IPS-18c (cell line): Measurements from ENCODE around the gene PRKCQ.

Source experiments
- H3K4me3 ChIP-seq: 2 replicates; pipeline ENCODE4 v1.7.0; 2013; ENCODE audit warnings: low read depth, mild to moderate bottlenecking, low read length, moderate library complexity; ENCODE audit not compliant: insufficient read depth
- H3K9me3 ChIP-seq: one replicate; pipeline ENCODE4 v1.6.1; 2013; ENCODE audit warnings: mild to moderate bottlenecking, low read length, moderate library complexity; ENCODE audit not compliant: control insufficient read depth, insufficient read depth

The PRKCQ gene

GRCh38 chr10:6418613-6419216 is 161.4 kb downstream of the PRKCQ start:
- no peak overlapping the region for H3K4me3 ChIP-seq
- peaks cover 2% of the 10 kb centered on the region for H3K9me3 ChIP-seq

- no peak overlapping the region for H3K4me3 ChIP-seq
- no peaks in the 10 kb centered on the region for H3K9me3 ChIP-seq
These were observed 161.9 kb downstream of the PRKCQ start for GRCh38 chr10:6418167-6418566.

DNA sequence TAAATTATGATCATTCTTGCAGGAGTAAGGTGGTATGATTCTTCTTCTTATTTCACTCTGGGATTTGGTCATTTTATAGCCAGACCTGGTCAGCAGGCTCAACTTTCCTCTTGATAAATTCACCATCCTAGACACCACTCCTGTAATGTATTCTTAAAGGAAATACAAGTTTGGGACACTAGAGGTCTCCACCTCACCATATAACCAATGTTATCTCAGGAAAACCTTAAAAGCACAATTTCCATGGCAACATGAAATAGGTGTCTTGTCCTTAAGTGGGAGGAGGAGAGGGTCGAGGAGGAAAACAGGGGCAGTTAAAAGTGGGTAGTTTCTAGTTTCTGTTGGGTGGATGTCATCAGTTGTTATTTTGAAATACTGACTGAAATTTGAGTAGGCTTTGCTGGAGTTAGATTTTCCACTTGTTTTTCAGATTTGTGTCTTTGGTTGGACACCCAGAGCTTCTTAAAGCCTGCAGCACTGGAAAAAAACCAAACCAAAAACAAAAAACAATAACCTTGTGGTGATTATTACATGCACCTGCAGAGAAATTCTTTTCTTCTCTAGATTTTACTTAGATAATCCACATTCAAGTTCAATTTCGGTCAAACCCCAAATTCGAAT is 163.1 kb downstream of the PRKCQ start:
- Histone ChIP-seq H3K9me3 (no peaks in the 10 kb centered on the region), H3K4me3 (no peak overlapping the region)

DNA sequence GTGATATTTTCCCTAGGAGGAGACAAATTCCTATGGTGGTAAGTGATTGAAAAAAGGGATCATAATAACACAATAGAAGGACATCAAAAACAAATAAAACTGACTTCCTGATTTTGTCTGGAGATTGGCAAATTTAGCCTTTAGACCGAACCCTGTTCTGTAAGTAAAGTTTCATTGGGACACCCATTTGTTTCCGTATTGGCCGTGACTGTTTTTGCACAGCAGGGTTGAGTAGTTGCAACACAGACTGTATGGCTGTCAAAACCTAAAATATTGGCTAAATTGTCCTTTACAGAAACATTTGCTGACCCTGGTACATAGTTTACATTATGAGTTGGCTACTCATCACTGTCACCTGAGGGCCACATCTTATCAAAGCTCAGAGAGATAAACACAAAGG is 168.6 kb downstream of the PRKCQ start:
- no peak overlapping the region for H3K4me3 ChIP-seq
- H3K9me3 ChIP-seq: no peaks in the 10 kb centered on the region

- H3K4me3 ChIP-seq: no peak overlapping the region
These were observed 169.2 kb downstream of the PRKCQ start for GRCh38 chr10:6410830-6411229.

GRCh38 chr10:6409971-6410643 is 170.0 kb downstream of the PRKCQ start:
- no peak overlapping the region for H3K4me3 ChIP-seq
- no peaks in the 10 kb centered on the region for H3K9me3 ChIP-seq

More at GRCh38 chr10:6410830-6411229, 169.2 kb downstream of the PRKCQ start:
- no peaks in the 10 kb centered on the region for H3K9me3 ChIP-seq

DNA sequence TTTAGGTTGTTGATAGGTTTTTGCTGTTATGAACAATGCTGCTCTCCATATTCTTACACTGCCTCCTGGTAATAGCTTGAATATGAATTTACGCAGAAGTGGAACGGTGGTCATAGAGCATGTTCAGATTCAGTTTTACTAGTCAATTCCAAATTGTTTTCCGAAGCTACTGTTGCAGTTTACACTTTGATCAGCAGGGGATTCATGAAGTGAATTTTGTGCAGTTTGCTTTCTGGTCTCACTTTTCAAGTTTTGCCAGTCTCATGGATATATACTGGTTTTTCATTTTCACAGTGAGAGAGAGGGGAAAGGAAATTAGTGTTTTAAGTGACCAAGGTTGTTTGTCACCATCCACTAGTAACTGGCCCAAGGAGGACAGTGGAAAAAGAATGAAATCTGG is 171.3 kb downstream of the PRKCQ start:
- H3K4me3 ChIP-seq: no peak overlapping the region
- no peaks in the 10 kb centered on the region for H3K9me3 ChIP-seq

- H3K4me3 ChIP-seq: no peak overlapping the region
- H3K9me3 ChIP-seq: no peaks in the 10 kb centered on the region
These were observed 172.9 kb downstream of the PRKCQ start for GRCh38 chr10:6407034-6407721.

- no peaks in the 10 kb centered on the region for H3K9me3 ChIP-seq
- H3K4me3 ChIP-seq: no peak overlapping the region
These were observed 173.6 kb downstream of the PRKCQ start for GRCh38 chr10:6406220-6407033.

DNA sequence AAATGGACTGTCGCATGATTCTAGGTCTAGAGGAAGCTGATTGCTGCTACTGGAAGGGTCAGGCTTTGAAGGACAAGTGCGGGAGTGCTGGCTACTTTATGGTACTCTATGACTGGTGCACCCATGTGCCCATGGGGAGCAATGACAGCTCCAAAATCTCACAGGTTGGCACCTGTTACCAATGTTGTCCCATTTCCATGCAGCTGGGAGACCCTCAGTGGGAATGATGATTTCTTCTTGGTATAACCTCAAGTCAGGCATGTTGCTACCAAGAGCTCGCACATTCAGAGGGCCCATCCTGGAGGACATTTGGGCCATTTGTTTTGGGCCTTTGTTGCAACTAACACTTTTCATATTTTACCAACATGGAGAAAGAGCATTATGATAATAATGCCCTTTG is 174.4 kb downstream of the PRKCQ start:
- H3K4me3 ChIP-seq: no peak overlapping the region
- no peaks in the 10 kb centered on the region for H3K9me3 ChIP-seq

GRCh38 chr10:6404127-6405072 is 175.7 kb downstream of the PRKCQ start:
- Histone ChIP-seq H3K4me3 (no peak overlapping the region), H3K9me3 (no peaks in the 10 kb centered on the region)

- Histone ChIP-seq H3K9me3 (no peaks in the 10 kb centered on the region), H3K4me3 (no peak overlapping the region)
These were observed 177.1 kb downstream of the PRKCQ start for GRCh38 chr10:6402960-6403359.

GRCh38 chr10:6402349-6402709 is 177.7 kb downstream of the PRKCQ start:
- Histone ChIP-seq H3K4me3 (no peak overlapping the region), H3K9me3 (no peaks in the 10 kb centered on the region)

- H3K9me3 ChIP-seq: no peaks in the 10 kb centered on the region
These were observed 178.3 kb downstream of the PRKCQ start for GRCh38 chr10:6401558-6402348.

DNA sequence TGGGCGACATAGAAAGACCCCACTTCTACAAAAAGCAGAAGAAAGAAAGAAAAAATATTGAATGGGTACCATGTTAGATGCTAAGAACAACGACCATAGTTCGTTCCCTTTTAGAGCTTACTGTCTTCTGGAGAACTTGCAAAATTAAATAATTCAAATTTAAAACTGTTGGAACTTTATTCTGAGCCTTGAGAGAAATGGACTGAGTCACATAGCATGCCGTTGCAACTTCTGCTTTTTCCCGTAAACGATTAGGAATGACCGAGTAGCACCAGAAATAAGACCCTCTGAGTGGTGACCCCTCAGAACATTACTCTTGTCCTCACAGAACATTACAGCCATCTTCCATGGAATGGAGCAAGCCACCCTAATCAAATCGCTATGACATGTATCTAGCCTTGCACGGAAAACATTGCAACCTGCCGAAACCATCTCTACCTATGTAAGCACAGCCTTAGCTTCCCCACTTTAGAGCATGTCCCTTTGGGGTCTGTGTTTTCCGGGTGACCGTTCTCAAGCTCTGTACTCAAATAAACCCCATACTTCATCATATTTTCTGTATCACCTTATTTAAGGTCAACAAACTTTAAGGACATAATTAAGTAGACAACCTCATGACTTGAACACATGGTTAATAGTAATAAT is 179.1 kb downstream of the PRKCQ start:
- Histone ChIP-seq H3K4me3 (no peak overlapping the region), H3K9me3 (no peaks in the 10 kb centered on the region)

More at GRCh38 chr10:6401558-6402348, 178.3 kb downstream of the PRKCQ start:
- H3K4me3 ChIP-seq: no peak overlapping the region
